Hepatocyte (in vitro differentiated cells): ENCODE data around the gene IL21R.

Source experiments
- CTCF ChIP-seq: fragments of 200-600 bp; sonication (generic); IDR thresholded peaks from 2 replicates; pipeline ENCODE4 v1.5.1; 2016; ENCODE audit warnings: antibody characterized with exemption, mild to moderate bottlenecking; ENCODE audit not compliant: poor library complexity
- EZH2phosphoT487 ChIP-seq: fragments of 200-600 bp; sonication (generic); IDR thresholded peaks from one replicate; pipeline ENCODE4 v1.6.1; 2018; ENCODE audit warnings: antibody characterized with exemption, mild to moderate bottlenecking, low read depth, moderate library complexity; ENCODE audit not compliant: unreplicated experiment, severe bottlenecking

DNA sequence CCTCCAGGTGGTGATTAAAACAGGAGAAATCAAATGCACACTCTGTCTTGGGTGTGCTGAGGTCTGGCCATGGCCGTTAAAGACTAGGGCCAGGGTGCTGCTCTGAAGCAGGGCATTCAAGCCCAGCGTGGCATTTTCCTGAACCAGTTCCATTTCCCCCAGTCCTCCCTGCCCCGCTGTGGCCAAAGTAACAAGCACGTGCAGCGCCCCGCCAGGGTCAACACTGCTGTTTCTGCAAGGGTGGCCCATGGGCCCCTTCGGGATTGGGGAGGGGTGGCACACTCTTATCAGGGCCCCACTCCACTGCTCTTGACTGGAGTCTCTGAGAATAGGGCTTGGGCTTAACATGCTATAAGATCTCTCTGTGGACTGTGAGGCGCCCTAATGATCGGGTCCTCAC lies 72.9 kb downstream of the IL21R start:
- TF ChIP-seq CTCF = no peak
- no peak for TF ChIP-seq EZH2phosphoT487
